BLaER1 (cell line): Measurements from ENCODE around the gene MANSC4.
"Not testable (repeated sequence)": the region's sequence is repeated elsewhere in the genome, so short reads cannot be mapped to it uniquely, and the experiment has no call there.

Source experiments
- H3K27ac ChIP-seq: shearing (Covaris generic); formaldehyde crosslinking; 2 replicates; pipeline ENCODE4 v1.8.1; 2022
- H3K27me3 ChIP-seq: shearing (Covaris generic); formaldehyde crosslinking; 2 replicates; pipeline ENCODE4 v1.8.1; 2022
- H3K36me3 ChIP-seq: shearing (Covaris generic); formaldehyde crosslinking; 2 replicates; pipeline ENCODE4 v1.8.1; 2022
- H3K4me1 ChIP-seq: shearing (Covaris generic); formaldehyde crosslinking; 2 replicates; pipeline ENCODE4 v1.8.1; 2022
- H3K4me2 ChIP-seq: shearing (Covaris generic); formaldehyde crosslinking; 2 replicates; pipeline ENCODE4 v1.8.1; 2022
- H3K4me3 ChIP-seq: shearing (Covaris generic); formaldehyde crosslinking; 2 replicates; pipeline ENCODE4 v1.8.1; 2022
- H3K9ac ChIP-seq: shearing (Covaris generic); formaldehyde crosslinking; 2 replicates; pipeline ENCODE4 v1.8.1; 2022
- H3K9me3 ChIP-seq: shearing (Covaris generic); formaldehyde crosslinking; 2 replicates; pipeline ENCODE4 v1.8.1; 2022
- H4K20me1 ChIP-seq: shearing (Covaris generic); formaldehyde crosslinking; 2 replicates; pipeline ENCODE4 v1.8.1; 2022
- Cebpa-rat ChIP-seq: shearing (Covaris generic); IDR thresholded peaks from 2 replicates; pipeline ENCODE4 v1.8.1; 2022

MANSC4 gene

GRCh38 chr12:27766587-27766986 is 13.4 kb downstream of the MANSC4 start:
- Histone ChIP-seq H4K20me1 (no peaks in the 10 kb centered on the region), H3K9ac (no peak overlapping the region), H3K36me3 (no peaks in the 10 kb centered on the region), H3K9me3 (no peaks in the 10 kb centered on the region), H3K27ac (no peak overlapping the region), H3K4me1 (no peaks in the 10 kb centered on the region), H3K4me3 (no peak overlapping the region), H3K27me3 (no peaks in the 10 kb centered on the region), H3K4me2 (no peak overlapping the region)
- no peak for TF ChIP-seq Cebpa-rat

GRCh38 chr12:27762757-27763156 is 17.3 kb downstream of the MANSC4 start:
- TF ChIP-seq Cebpa-rat = no peak
- no peaks in the 10 kb centered on the region for H3K4me1 ChIP-seq

GRCh38 chr12:27756670-27757195 is 23.3 kb downstream of the MANSC4 start:
- Histone ChIP-seq H3K27ac (no peak overlapping the region), H4K20me1 (0 out of 2 replicates have a peak, but pooled peaks cover 3% of the 10 kb centered on the region), H3K9me3 (no peaks in the 10 kb centered on the region), H3K4me1 (no peaks in the 10 kb centered on the region), H3K4me2 (no peak overlapping the region), H3K9ac (no peak overlapping the region), H3K4me3 (no peak overlapping the region), H3K36me3 (peaks cover 54% of the 10 kb centered on the region), H3K27me3 (no peaks in the 10 kb centered on the region)
- no peak for TF ChIP-seq Cebpa-rat

More at GRCh38 chr12:27762757-27763156, 17.3 kb downstream of the MANSC4 start:
- Histone ChIP-seq H4K20me1 (no peaks in the 10 kb centered on the region), H3K27ac (no peak overlapping the region), H3K36me3 (0 out of 2 replicates have a peak, but pooled peaks cover 5% of the 10 kb centered on the region), H3K27me3 (no peaks in the 10 kb centered on the region), H3K9me3 (no peaks in the 10 kb centered on the region), H3K4me2 (no peak overlapping the region), H3K9ac (no peak overlapping the region), H3K4me3 (no peak overlapping the region)

- H3K4me2 ChIP-seq = no peak overlapping the region
- no peaks in the 10 kb centered on the region for H3K4me1 ChIP-seq
- H3K27ac ChIP-seq = no peak overlapping the region
- no peaks in the 10 kb centered on the region for H3K27me3 ChIP-seq
- H3K36me3 ChIP-seq = peaks cover 67% of the 10 kb centered on the region
- no peaks in the 10 kb centered on the region for H3K9me3 ChIP-seq
- no peak overlapping the region for H3K4me3 ChIP-seq
- no peak for TF ChIP-seq Cebpa-rat
- 0 out of 2 replicates have a peak, but pooled peaks cover 10% of the 10 kb centered on the region for H4K20me1 ChIP-seq
- no peak overlapping the region for H3K9ac ChIP-seq
Measured at GRCh38 chr12:27754795-27755194, 25.2 kb downstream of the MANSC4 start.

- H3K36me3 ChIP-seq = peaks cover 81% of the 10 kb centered on the region
- no peak overlapping the region for H3K4me3 ChIP-seq
- H3K4me2 ChIP-seq = no peak overlapping the region
- TF ChIP-seq Cebpa-rat = no peak
- no peaks in the 10 kb centered on the region for H3K4me1 ChIP-seq
- no peaks in the 10 kb centered on the region for H3K27me3 ChIP-seq
- H3K27ac ChIP-seq = no peak overlapping the region
- no peaks in the 10 kb centered on the region for H3K9me3 ChIP-seq
- H3K9ac ChIP-seq = no peak overlapping the region
- 0 out of 2 replicates have a peak, but pooled peaks cover 10% of the 10 kb centered on the region for H4K20me1 ChIP-seq
Measured at GRCh38 chr12:27751386-27752047, 28.5 kb downstream of the MANSC4 start.

GRCh38 chr12:27747111-27747820 is 32.8 kb downstream of the MANSC4 start:
- no peak overlapping the region for H3K4me2 ChIP-seq
- H3K9ac ChIP-seq = no peak overlapping the region
- 0 out of 2 replicates have a peak, but pooled peaks cover 10% of the 10 kb centered on the region for H4K20me1 ChIP-seq
- no peaks in the 10 kb centered on the region for H3K9me3 ChIP-seq
- TF ChIP-seq Cebpa-rat = no peak
- H3K27me3 ChIP-seq = no peaks in the 10 kb centered on the region
- H3K27ac ChIP-seq = no peak overlapping the region
- H3K36me3 ChIP-seq = peaks cover 86% of the 10 kb centered on the region
- no peak overlapping the region for H3K4me3 ChIP-seq
- H3K4me1 ChIP-seq = no peaks in the 10 kb centered on the region

GRCh38 chr12:27745734-27746133 is 34.3 kb downstream of the MANSC4 start:
- not testable (repeated sequence) for H3K9me3 ChIP-seq, H3K27me3 ChIP-seq, H4K20me1 ChIP-seq, H3K27ac ChIP-seq, H3K4me2 ChIP-seq, H3K4me1 ChIP-seq, H3K9ac ChIP-seq, H3K4me3 ChIP-seq
- peaks cover 86% of the 10 kb centered on the region for H3K36me3 ChIP-seq

GRCh38 chr12:27743601-27744000 is 36.4 kb downstream of the MANSC4 start:
- no peak overlapping the region for H3K9ac ChIP-seq
- H3K27ac ChIP-seq = no peak overlapping the region
- peaks cover 91% of the 10 kb centered on the region for H3K36me3 ChIP-seq
- H3K4me2 ChIP-seq = no peak overlapping the region
- H3K4me3 ChIP-seq = no peak overlapping the region
- no peaks in the 10 kb centered on the region for H3K27me3 ChIP-seq
- H3K4me1 ChIP-seq = no peaks in the 10 kb centered on the region
- no peaks in the 10 kb centered on the region for H4K20me1 ChIP-seq
- H3K9me3 ChIP-seq = no peaks in the 10 kb centered on the region
- no peak for TF ChIP-seq Cebpa-rat

- H3K4me3 ChIP-seq, H3K27me3 ChIP-seq, H3K9ac ChIP-seq, H3K4me1 ChIP-seq, H3K9me3 ChIP-seq, H3K27ac ChIP-seq, H3K4me2 ChIP-seq: not testable (repeated sequence)
- Histone ChIP-seq H4K20me1 (peaks cover 16% of the 10 kb centered on the region), H3K36me3 (peaks cover 79% of the 10 kb centered on the region)
Measured at GRCh38 chr12:27734321-27734720, 45.7 kb downstream of the MANSC4 start.

- Histone ChIP-seq H3K4me1 (no peaks in the 10 kb centered on the region), H4K20me1 (peaks cover 21% of the 10 kb centered on the region), H3K27me3 (no peaks in the 10 kb centered on the region), H3K9me3 (no peaks in the 10 kb centered on the region), H3K4me2 (no peak overlapping the region), H3K36me3 (peaks cover 79% of the 10 kb centered on the region), H3K27ac (no peak overlapping the region), H3K9ac (no peak overlapping the region), H3K4me3 (no peak overlapping the region)
- TF ChIP-seq Cebpa-rat = no peak
Measured at GRCh38 chr12:27733791-27734190, 46.2 kb downstream of the MANSC4 start.
